Sigmoid colon (tissue), 7 donors: ENCODE data around the gene PTPRD. TPM values are rescaled to one million over a fixed set of nuclear protein-coding genes. Genes with fewer than 3 reads are reported as not detected.

Source experiments
- DNase-seq: peaks from one replicate; pipeline ENCODE4 v3.0.0-alpha.2; 2019
- H3K27ac ChIP-seq, 4 donors: fragments of 200-600 bp; sonication (generic); one replicate each; pipeline ENCODE4 v1.5.1; 2016 to 2019; ENCODE audit warnings: mild to moderate bottlenecking in 1 of 4
- H3K27me3 ChIP-seq, 3 donors: fragments of 200-600 bp; sonication (generic); one replicate each; pipeline ENCODE4 v1.5.1; 2019; ENCODE audit warnings: mild to moderate bottlenecking in 1 of 3
- H3K36me3 ChIP-seq, 4 donors: fragments of 200-600 bp; sonication (generic); one replicate each; pipeline ENCODE4 v1.5.1; 2016 to 2019
- H3K4me1 ChIP-seq, 4 donors: fragments of 200-600 bp; sonication (generic); one replicate each; pipeline ENCODE4 v1.5.1; 2017 to 2019
- H3K4me3 ChIP-seq, 4 donors: fragments of 200-600 bp; sonication (generic); one replicate each; pipeline ENCODE4 v1.5.1; 2017 to 2019; ENCODE audit warnings: mild to moderate bottlenecking in 2 of 4, moderate library complexity in 1 of 4
- H3K9me3 ChIP-seq, 4 donors: fragments of 200-600 bp in 3 of 4; sonication (generic) in 3 of 4; one replicate each; pipeline versions ENCODE4 v1.5.1 to v1.6.1; 2013 to 2019
- CTCF ChIP-seq, 4 experiments: fragments of 450-650 bp in 3 of 4; fragments of 200-600 bp in 1 of 4; IDR thresholded peaks; one replicate each; pipeline ENCODE4 v1.5.1; 2016 to 2019; ENCODE audit warnings: antibody characterized with exemption in 4 of 4, mild to moderate bottlenecking in 3 of 4, moderate library complexity in 2 of 4
- EP300 ChIP-seq, 4 donors: sonication (generic); formaldehyde crosslinking; IDR thresholded peaks; one replicate each; pipeline ENCODE4 v1.6.1; 2017; ENCODE audit warnings: antibody characterized with exemption in 4 of 4
- POLR2A ChIP-seq, 2 donors: fragments of 450-650 bp; IDR thresholded peaks; one replicate each; pipeline ENCODE4 v1.6.1; 2016; ENCODE audit warnings: antibody characterized with exemption in 2 of 2, mild to moderate bottlenecking in 2 of 2, moderate library complexity in 2 of 2
- POLR2AphosphoS5 ChIP-seq, 4 donors: sonication (generic); formaldehyde crosslinking; IDR thresholded peaks; one replicate each; pipeline ENCODE4 v1.6.1; 2017; ENCODE audit warnings: antibody characterized with exemption in 4 of 4
- WGBS, 2 donors: extraction: QIAGEN DNeasy Blood & Tissue Kit; methylation state at CpG; one replicate each; pipeline ENCODE4 v1.1.7; 2013; 5-methylcytosine and 5-hydroxymethylcytosine counted together
- intact Hi-C: fragments of 100-400 bp; cut with DNase I; formaldehyde crosslinking; loops from one replicate; pipeline ENCODE4 v1.15.1; 2023
- polyA plus RNA-seq, 3 donors: library from polyadenylated mRNA; stranded (reverse); fragments of 200-250 nt; gene quantifications; one replicate each; pipeline ENCODE4 v1.2.3, GENCODE V29; 2013
- total RNA-seq, 4 donors: library from RNA; depleted of rRNA; stranded (reverse); fragments of >200 nt; gene quantifications; one replicate each; pipeline ENCODE4 v1.1.0, GENCODE V29; 2016
- donor health status: healthy with polysubstance abuse.
- donor health status: Bipolar disorder and iron deficiency.
- donor health status: healthy.

Gene PTPRD
- total and polyA plus RNA-seq, 7 donors, result 1.2 to 18.3 (median 6.3) TPM

GRCh38 chr9:8456344-8456743, 2156.5 kb downstream of the PTPRD start:
- Histone ChIP-seq H3K4me1 (no peaks in the 10 kb centered on the region), H3K27me3 (no peaks in the 10 kb centered on the region), H3K27ac (no peak overlapping the region), H3K4me3 (no peak overlapping the region), H3K36me3 (no peaks in the 10 kb centered on the region), H3K9me3 (no peaks in the 10 kb centered on the region)
- intact Hi-C loops, result no loop called here
- TF ChIP-seq POLR2AphosphoS5 (IDR thresholded peaks at IDR 0.05) (no peak), CTCF (IDR thresholded peaks at IDR 0.05) (no peak), EP300 (IDR thresholded peaks at IDR 0.05) (no peak), POLR2A (IDR thresholded peaks at IDR 0.05) (no peak)
- DNase-seq, result no peak

- no peaks in the 10 kb centered on the region for H3K9me3 ChIP-seq
- intact Hi-C loops, result no loop called here
- 88 to 91% methylated on average over 9 of the region's 9 CpGs for WGBS, 2 donors
- no peaks in the 10 kb centered on the region for H3K27me3 ChIP-seq
- no peak for DNase-seq
- no peaks in the 10 kb centered on the region for H3K36me3 ChIP-seq
- H3K27ac ChIP-seq, result no peak overlapping the region
- TF ChIP-seq EP300 (IDR thresholded peaks at IDR 0.05) (no peak), POLR2A (IDR thresholded peaks at IDR 0.05) (no peak), POLR2AphosphoS5 (IDR thresholded peaks at IDR 0.05) (no peak), CTCF (IDR thresholded peaks at IDR 0.05) (no peak)
- H3K4me1 ChIP-seq, result no peaks in the 10 kb centered on the region
- H3K4me3 ChIP-seq, result no peak overlapping the region
These were observed 2161.8 kb downstream of the PTPRD start for GRCh38 chr9:8450810-8451545.

- TF ChIP-seq POLR2AphosphoS5 (IDR thresholded peaks at IDR 0.05), result no peak
- TF ChIP-seq EP300 (IDR thresholded peaks at IDR 0.05), result no peak
- TF ChIP-seq CTCF (IDR thresholded peaks at IDR 0.05), result no peak
- no peak for TF ChIP-seq POLR2A (IDR thresholded peaks at IDR 0.05)
- H3K36me3 ChIP-seq, result no peaks in the 10 kb centered on the region
- H3K4me3 ChIP-seq, result no peak overlapping the region
- no peak for DNase-seq
- H3K27ac ChIP-seq, result no peak overlapping the region
- H3K27me3 ChIP-seq, result no peaks in the 10 kb centered on the region
- H3K4me1 ChIP-seq, result no peaks in the 10 kb centered on the region
- 94 to 95% methylated on average over 7 of the region's 7 CpGs for WGBS, 2 donors
- no peaks in the 10 kb centered on the region for H3K9me3 ChIP-seq
- intact Hi-C loops, result no loop called here
These were observed 2164.6 kb downstream of the PTPRD start for GRCh38 chr9:8448226-8448625.

- Histone ChIP-seq H3K27ac (no peak overlapping the region), H3K4me3 (no peak overlapping the region), H3K9me3 (no peaks in the 10 kb centered on the region), H3K4me1 (no peaks in the 10 kb centered on the region), H3K27me3 (no peaks in the 10 kb centered on the region), H3K36me3 (no peaks in the 10 kb centered on the region)
- no peak for DNase-seq
- intact Hi-C loops, result no loop called here
- TF ChIP-seq EP300 (IDR thresholded peaks at IDR 0.05) (no peak), POLR2A (IDR thresholded peaks at IDR 0.05) (no peak), CTCF (IDR thresholded peaks at IDR 0.05) (no peak), POLR2AphosphoS5 (IDR thresholded peaks at IDR 0.05) (no peak)
- 91 to 93% methylated on average over 4 of the region's 4 CpGs for WGBS, 2 donors
These were observed 2165.2 kb downstream of the PTPRD start for GRCh38 chr9:8447601-8448000.

- DNase-seq, result no peak
- H3K4me1 ChIP-seq, result no peaks in the 10 kb centered on the region
- no peak overlapping the region for H3K27ac ChIP-seq
- no peaks in the 10 kb centered on the region for H3K9me3 ChIP-seq
- H3K27me3 ChIP-seq, result no peaks in the 10 kb centered on the region
- no peak overlapping the region for H3K4me3 ChIP-seq
- intact Hi-C loops, result no loop called here
- no peaks in the 10 kb centered on the region for H3K36me3 ChIP-seq
- no peak for TF ChIP-seq POLR2AphosphoS5 (IDR thresholded peaks at IDR 0.05)
- no peak for TF ChIP-seq POLR2A (IDR thresholded peaks at IDR 0.05)
- no peak for TF ChIP-seq EP300 (IDR thresholded peaks at IDR 0.05)
- no peak for TF ChIP-seq CTCF (IDR thresholded peaks at IDR 0.05)
These were observed 2174.9 kb downstream of the PTPRD start for GRCh38 chr9:8437876-8438275.
